GM23338 (cell line): ENCODE measurements around the gene GRM6. TPM values are rescaled to one million over a fixed set of nuclear protein-coding genes. Genes with fewer than 3 reads are reported as not detected.

Experiments
- ATAC-seq: fragments of 200-7000 bp; cut with Tn5 transposase; 3 replicates; pipeline ENCODE4 v1.9.1; 2020
- DNase-seq: peaks from one replicate; pipeline ENCODE4 v3.0.0-alpha.2; 2015; ENCODE audit warnings: low spot score
- H2AFZ ChIP-seq: fragments of 200-600 bp; sonication (generic); 2 replicates; pipeline ENCODE4 v1.8.0; 2016; ENCODE audit warnings: antibody characterized with exemption, mild to moderate bottlenecking, moderate library complexity
- H3F3A ChIP-seq: fragments of 200-600 bp; sonication (generic); replicated peaks from 2 replicates; pipeline ENCODE4 v1.8.0; 2017; ENCODE audit warnings: antibody characterized with exemption, mixed run types, low read depth
- H3K27ac ChIP-seq: fragments of 200-600 bp; sonication (generic); 2 replicates; pipeline ENCODE4 v1.6.1; 2016; ENCODE audit warnings: low read depth
- H3K27me3 ChIP-seq: fragments of 200-600 bp; sonication (generic); 2 replicates; pipeline ENCODE4 v1.8.0; 2016; ENCODE audit warnings: mild to moderate bottlenecking, mixed run types, moderate library complexity; ENCODE audit not compliant: insufficient read depth
- H3K36me3 ChIP-seq: fragments of 200-600 bp; sonication (generic); 2 replicates; pipeline ENCODE4 v1.8.0; 2016; ENCODE audit warnings: mild to moderate bottlenecking; ENCODE audit not compliant: insufficient read depth
- H3K4me1 ChIP-seq: fragments of 200-600 bp; sonication (generic); 2 replicates; pipeline ENCODE4 v1.8.0; 2016; ENCODE audit warnings: mild to moderate bottlenecking, moderate library complexity; ENCODE audit not compliant: insufficient read depth
- H3K4me2 ChIP-seq: fragments of 200-600 bp; sonication (generic); 2 replicates; pipeline ENCODE4 v1.7.1; 2017; ENCODE audit warnings: mixed run types
- H3K4me3 ChIP-seq: fragments of 200-600 bp; sonication (generic); 2 replicates; pipeline ENCODE4 v1.6.1; 2016; ENCODE audit warnings: mixed run types
- H3K79me2 ChIP-seq: fragments of 200-600 bp; sonication (generic); replicated peaks from 2 replicates; pipeline ENCODE4 v1.8.0; 2017; ENCODE audit warnings: mild to moderate bottlenecking; ENCODE audit not compliant: insufficient read depth
- H3K9me2 ChIP-seq: fragments of 200-600 bp; sonication (generic); 2 replicates; pipeline ENCODE4 v1.8.0; 2017; ENCODE audit not compliant: insufficient read depth
- H4K20me1 ChIP-seq: fragments of 200-600 bp; sonication (generic); replicated peaks from 2 replicates; pipeline ENCODE4 v1.8.0; 2017; ENCODE audit warnings: mild to moderate bottlenecking; ENCODE audit not compliant: insufficient read depth
- H3K27ac Mint-ChIP-seq: 2 replicates; pipeline ENCODE4 v1.8.0; 2020; ENCODE audit warnings: inconsistent platforms, mild to moderate bottlenecking, moderate library complexity, mixed read lengths
- H3K27me3 Mint-ChIP-seq: 3 replicates; pipeline ENCODE4 v1.8.0; 2022; ENCODE audit warnings: low read depth, mild to moderate bottlenecking, moderate library complexity, mixed read lengths, inconsistent platforms; ENCODE audit not compliant: insufficient read depth, poor library complexity
- H3K36me3 Mint-ChIP-seq: 3 replicates; pipeline ENCODE4 v1.8.0; 2021; ENCODE audit warnings: low read depth, mild to moderate bottlenecking, inconsistent platforms, moderate library complexity, mixed read lengths
- H3K4me1 Mint-ChIP-seq: 3 replicates; pipeline ENCODE4 v1.8.0; 2020; ENCODE audit warnings: mild to moderate bottlenecking, inconsistent platforms, mixed read lengths
- H3K4me3 Mint-ChIP-seq: 3 replicates; pipeline ENCODE4 v1.8.0; 2021; ENCODE audit warnings: moderate library complexity, mild to moderate bottlenecking, inconsistent platforms, mixed read lengths
- H3K9me3 Mint-ChIP-seq: 3 replicates; pipeline ENCODE4 v1.8.0; 2020; ENCODE audit warnings: moderate library complexity, mild to moderate bottlenecking, inconsistent platforms, mixed read lengths
- CREB1 ChIP-seq: fragments of 250-450 bp; sonication (Bioruptor Pico); IDR thresholded peaks from 2 replicates; pipeline ENCODE4 v1.5.0; 2020; ENCODE audit warnings: low read depth, mild to moderate bottlenecking, moderate library complexity
- CTCF ChIP-seq, 2 experiments: fragments of 200-600 bp in 1 of 2; sonication (generic) in 1 of 2; conservative IDR thresholded peaks; 2 replicates each; pipeline versions ENCODE4 v1.5.1 to v1.6.1; 2016 to 2017; ENCODE audit warnings: antibody characterized with exemption in 2 of 2, low read depth in 2 of 2, mild to moderate bottlenecking in 2 of 2, moderate library complexity in 1 of 2
- EZH2phosphoT487 ChIP-seq: fragments of 200-600 bp; sonication (generic); IDR thresholded peaks from one replicate; pipeline ENCODE4 v1.8.1; 2018; ENCODE audit warnings: antibody characterized with exemption; ENCODE audit not compliant: unreplicated experiment
- NANOG ChIP-seq: IDR thresholded peaks from 2 replicates; pipeline ENCODE4 v1.6.1; 2016; ENCODE audit warnings: antibody characterized with exemption, borderline replicate concordance
- REST ChIP-seq: IDR thresholded peaks from one replicate; pipeline ENCODE4 v1.6.1; 2018; ENCODE audit warnings: antibody characterized with exemption; ENCODE audit not compliant: unreplicated experiment
- ZNF331 ChIP-seq: fragments of 250-450 bp; sonication (Bioruptor Pico); IDR thresholded peaks from 2 replicates; pipeline ENCODE4 v1.5.0; 2020; ENCODE audit warnings: low read depth, mild to moderate bottlenecking, moderate library complexity
- polyA plus RNA-seq: library from polyadenylated mRNA; unstranded; fragments of >200 nt; fragmentation: Nextera tagmentation; extraction: Ambion mirVana; gene quantifications from 2 replicates; pipeline ENCODE4 v1.2.1, GENCODE V29; 2016
- total RNA-seq: library from RNA; depleted of rRNA; stranded (reverse); fragments of >200 nt; shearing (Covaris generic); gene quantifications from 2 replicates; pipeline ENCODE4 v1.2.3, GENCODE V29; 2014
- TF ChIP-seq, protein P1 (sequence below): IDR thresholded peaks from 2 replicates; pipeline ENCODE4 v1.6.1; 2016; ENCODE audit warnings: antibody characterized with exemption
- TF ChIP-seq, protein P2 (sequence below): fragments of 250-450 bp; sonication (Bioruptor Pico); IDR thresholded peaks from 2 replicates; pipeline ENCODE4 v1.5.0; 2020; ENCODE audit warnings: mild to moderate bottlenecking, moderate library complexity

The GRM6 gene
- total and polyA plus RNA-seq, 2 experiments from 2014 or later, result 0.19 TPM; not detected in 1

DNA sequence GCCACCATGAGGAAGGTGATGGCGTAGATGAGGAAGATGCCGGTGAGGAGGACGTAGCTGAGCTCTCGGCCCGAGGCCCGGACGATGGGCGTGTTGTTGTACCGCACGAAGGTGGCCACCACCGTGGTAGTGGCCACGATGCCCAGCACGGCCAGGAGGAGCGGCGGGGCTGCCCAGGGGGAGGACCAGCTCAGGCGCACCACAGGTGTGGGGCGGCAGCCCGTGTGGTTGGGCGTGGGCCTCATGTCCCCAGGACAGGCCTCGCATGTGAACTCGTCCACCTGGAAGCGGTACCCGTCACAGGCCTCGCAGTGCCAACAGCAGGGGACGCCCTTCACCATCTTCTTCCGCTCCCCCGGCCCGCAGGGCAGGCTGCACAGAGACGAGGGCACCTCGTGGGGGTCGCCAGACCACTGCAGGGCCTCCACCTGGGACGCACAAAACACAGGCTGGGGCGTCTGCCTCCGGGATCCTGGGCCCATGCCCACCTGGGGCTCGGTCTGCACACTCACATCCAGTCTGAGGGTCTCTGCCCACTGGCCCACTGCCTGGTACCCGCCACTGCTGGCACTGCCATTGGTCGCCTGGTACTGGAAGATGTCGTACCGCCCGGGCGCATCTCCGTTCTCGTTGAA lies 8.7 kb downstream of the GRM6 start:
- Mint-ChIP-seq H3K9me3 (peaks cover 88% of the 10 kb centered on the region), H3K4me3 (no peak overlapping the region), H3K4me1 (no peaks in the 10 kb centered on the region)

More for the DNA sequence above, 8.7 kb downstream of the GRM6 start:
- Histone ChIP-seq H3K9me2 (no peaks in the 10 kb centered on the region), H2AFZ (no peak overlapping the region), H4K20me1 (no peaks in the 10 kb centered on the region), H3K36me3 (no peaks in the 10 kb centered on the region), H3K4me2 (no peak overlapping the region), H3K27me3 (no peaks in the 10 kb centered on the region), H3K79me2 (no peaks in the 10 kb centered on the region), H3F3A (no peaks in the 10 kb centered on the region), H3K4me1 (no peaks in the 10 kb centered on the region), H3K27ac (no peak overlapping the region), H3K4me3 (no peak overlapping the region)
- peaks cover 30% of the 10 kb centered on the region for H3K36me3 Mint-ChIP-seq
- H3K27ac Mint-ChIP-seq, result no peak overlapping the region
- H3K27me3 Mint-ChIP-seq, result peaks cover 12% of the 10 kb centered on the region
- DNase-seq (no peak), ATAC-seq (no peak)
- TF ChIP-seq CREB1 (no peak), EZH2phosphoT487 (no peak), NANOG (no peak), REST (no peak), ZNF331 (CRISPR knock-in tag) (no peak), CTCF (conservative IDR thresholded peaks at IDR 0.05; ENCODE audit: low read depth in 2 of 2) (no peak)
- TF ChIP-seq, protein P1, sequence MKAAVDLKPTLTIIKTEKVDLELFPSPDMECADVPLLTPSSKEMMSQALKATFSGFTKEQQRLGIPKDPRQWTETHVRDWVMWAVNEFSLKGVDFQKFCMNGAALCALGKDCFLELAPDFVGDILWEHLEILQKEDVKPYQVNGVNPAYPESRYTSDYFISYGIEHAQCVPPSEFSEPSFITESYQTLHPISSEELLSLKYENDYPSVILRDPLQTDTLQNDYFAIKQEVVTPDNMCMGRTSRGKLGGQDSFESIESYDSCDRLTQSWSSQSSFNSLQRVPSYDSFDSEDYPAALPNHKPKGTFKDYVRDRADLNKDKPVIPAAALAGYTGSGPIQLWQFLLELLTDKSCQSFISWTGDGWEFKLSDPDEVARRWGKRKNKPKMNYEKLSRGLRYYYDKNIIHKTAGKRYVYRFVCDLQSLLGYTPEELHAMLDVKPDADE, result no peak
- TF ChIP-seq, protein P2, sequence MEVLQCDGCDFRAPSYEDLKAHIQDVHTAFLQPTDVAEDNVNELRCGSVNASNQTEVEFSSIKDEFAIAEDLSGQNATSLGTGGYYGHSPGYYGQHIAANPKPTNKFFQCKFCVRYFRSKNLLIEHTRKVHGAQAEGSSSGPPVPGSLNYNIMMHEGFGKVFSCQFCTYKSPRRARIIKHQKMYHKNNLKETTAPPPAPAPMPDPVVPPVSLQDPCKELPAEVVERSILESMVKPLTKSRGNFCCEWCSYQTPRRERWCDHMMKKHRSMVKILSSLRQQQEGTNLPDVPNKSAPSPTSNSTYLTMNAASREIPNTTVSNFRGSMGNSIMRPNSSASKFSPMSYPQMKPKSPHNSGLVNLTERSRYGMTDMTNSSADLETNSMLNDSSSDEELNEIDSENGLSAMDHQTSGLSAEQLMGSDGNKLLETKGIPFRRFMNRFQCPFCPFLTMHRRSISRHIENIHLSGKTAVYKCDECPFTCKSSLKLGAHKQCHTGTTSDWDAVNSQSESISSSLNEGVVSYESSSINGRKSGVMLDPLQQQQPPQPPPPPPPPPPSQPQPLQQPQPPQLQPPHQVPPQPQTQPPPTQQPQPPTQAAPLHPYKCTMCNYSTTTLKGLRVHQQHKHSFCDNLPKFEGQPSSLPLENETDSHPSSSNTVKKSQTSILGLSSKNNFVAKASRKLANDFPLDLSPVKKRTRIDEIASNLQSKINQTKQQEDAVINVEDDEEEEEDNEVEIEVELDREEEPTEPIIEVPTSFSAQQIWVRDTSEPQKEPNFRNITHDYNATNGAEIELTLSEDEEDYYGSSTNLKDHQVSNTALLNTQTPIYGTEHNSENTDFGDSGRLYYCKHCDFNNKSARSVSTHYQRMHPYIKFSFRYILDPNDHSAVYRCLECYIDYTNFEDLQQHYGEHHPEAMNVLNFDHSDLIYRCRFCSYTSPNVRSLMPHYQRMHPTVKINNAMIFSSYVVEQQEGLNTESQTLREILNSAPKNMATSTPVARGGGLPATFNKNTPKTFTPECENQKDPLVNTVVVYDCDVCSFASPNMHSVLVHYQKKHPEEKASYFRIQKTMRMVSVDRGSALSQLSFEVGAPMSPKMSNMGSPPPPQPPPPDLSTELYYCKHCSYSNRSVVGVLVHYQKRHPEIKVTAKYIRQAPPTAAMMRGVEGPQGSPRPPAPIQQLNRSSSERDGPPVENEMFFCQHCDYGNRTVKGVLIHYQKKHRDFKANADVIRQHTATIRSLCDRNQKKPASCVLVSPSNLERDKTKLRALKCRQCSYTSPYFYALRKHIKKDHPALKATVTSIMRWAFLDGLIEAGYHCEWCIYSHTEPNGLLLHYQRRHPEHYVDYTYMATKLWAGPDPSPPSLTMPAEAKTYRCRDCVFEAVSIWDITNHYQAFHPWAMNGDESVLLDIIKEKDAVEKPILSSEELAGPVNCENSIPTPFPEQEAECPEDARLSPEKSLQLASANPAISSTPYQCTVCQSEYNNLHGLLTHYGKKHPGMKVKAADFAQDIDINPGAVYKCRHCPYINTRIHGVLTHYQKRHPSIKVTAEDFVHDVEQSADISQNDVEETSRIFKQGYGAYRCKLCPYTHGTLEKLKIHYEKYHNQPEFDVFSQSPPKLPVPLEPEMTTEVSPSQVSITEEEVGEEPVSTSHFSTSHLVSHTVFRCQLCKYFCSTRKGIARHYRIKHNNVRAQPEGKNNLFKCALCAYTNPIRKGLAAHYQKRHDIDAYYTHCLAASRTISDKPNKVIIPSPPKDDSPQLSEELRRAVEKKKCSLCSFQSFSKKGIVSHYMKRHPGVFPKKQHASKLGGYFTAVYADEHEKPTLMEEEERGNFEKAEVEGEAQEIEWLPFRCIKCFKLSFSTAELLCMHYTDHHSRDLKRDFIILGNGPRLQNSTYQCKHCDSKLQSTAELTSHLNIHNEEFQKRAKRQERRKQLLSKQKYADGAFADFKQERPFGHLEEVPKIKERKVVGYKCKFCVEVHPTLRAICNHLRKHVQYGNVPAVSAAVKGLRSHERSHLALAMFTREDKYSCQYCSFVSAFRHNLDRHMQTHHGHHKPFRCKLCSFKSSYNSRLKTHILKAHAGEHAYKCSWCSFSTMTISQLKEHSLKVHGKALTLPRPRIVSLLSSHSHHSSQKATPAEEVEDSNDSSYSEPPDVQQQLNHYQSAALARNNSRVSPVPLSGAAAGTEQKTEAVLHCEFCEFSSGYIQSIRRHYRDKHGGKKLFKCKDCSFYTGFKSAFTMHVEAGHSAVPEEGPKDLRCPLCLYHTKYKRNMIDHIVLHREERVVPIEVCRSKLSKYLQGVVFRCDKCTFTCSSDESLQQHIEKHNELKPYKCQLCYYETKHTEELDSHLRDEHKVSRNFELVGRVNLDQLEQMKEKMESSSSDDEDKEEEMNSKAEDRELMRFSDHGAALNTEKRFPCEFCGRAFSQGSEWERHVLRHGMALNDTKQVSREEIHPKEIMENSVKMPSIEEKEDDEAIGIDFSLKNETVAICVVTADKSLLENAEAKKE (CRISPR knock-in tag), result no peak
